OCI-LY7 (cell line): ENCODE data around the gene TMEM183A. TPM values are rescaled to one million over a fixed set of nuclear protein-coding genes. Genes with fewer than 3 reads are reported as not detected.

ENCODE experiments used
- BruUV-seq: library from RNA; stranded (reverse); fragments of 400-500 nt; replicated peaks from 2 replicates; lab custom pipeline; 2021; lab: Mats Ljungman, UMichigan
- CTCF ChIA-PET: fragments of 300-600 bp; sonication (Branson Sonifier 250); formaldehyde crosslinking; loops from one replicate; lab custom pipeline; 2022; ENCODE audit warnings: antibody characterized with exemption; ENCODE audit not compliant: unreplicated experiment; lab: Charles Lee
- POLR2A ChIA-PET: fragments of 300-600 bp; sonication (Branson Sonifier 250); formaldehyde crosslinking; loops from one replicate; lab custom pipeline; 2022; ENCODE audit warnings: antibody characterized with exemption; lab: Charles Lee
- DNase-seq: peaks from one replicate; pipeline ENCODE4 v3.0.0-alpha.2; 2015; ENCODE audit warnings: low spot score
- H2AFZ ChIP-seq: fragments of 200-600 bp; sonication (generic), shearing (Covaris generic); 2 replicates; pipeline ENCODE4 v1.6.1; 2014; ENCODE audit warnings: mild to moderate bottlenecking, antibody characterized with exemption, low read length, moderate library complexity
- H3K27ac ChIP-seq: fragments of 200-600 bp; sonication (generic); 2 replicates; pipeline ENCODE4 v1.5.1; 2014; ENCODE audit warnings: mixed run types, low read depth, mild to moderate bottlenecking, moderate library complexity, low read length, inconsistent platforms; ENCODE audit not compliant: poor library complexity, severe bottlenecking
- H3K36me3 ChIP-seq: fragments of 200-600 bp; sonication (generic); 2 replicates; pipeline ENCODE4 v1.6.1; 2014; ENCODE audit warnings: mild to moderate bottlenecking, antibody characterized with exemption, low read length, moderate library complexity, mixed read lengths; ENCODE audit not compliant: insufficient read depth
- H3K4me1 ChIP-seq: fragments of 200-600 bp; sonication (generic); 2 replicates; pipeline ENCODE4 v1.5.1; 2014; ENCODE audit warnings: mild to moderate bottlenecking, low read length; ENCODE audit not compliant: insufficient read depth, poor library complexity, severe bottlenecking
- H3K4me2 ChIP-seq: fragments of 200-600 bp; sonication (generic); 2 replicates; pipeline ENCODE4 v1.6.1; 2014; ENCODE audit warnings: mild to moderate bottlenecking, low read length
- H3K4me3 ChIP-seq: fragments of 200-600 bp; sonication (generic); 2 replicates; pipeline ENCODE4 v1.5.1; 2014; ENCODE audit warnings: mild to moderate bottlenecking, low read depth, low read length; ENCODE audit not compliant: poor library complexity, severe bottlenecking
- H3K79me2 ChIP-seq: fragments of 200-600 bp; sonication (generic); 2 replicates; pipeline ENCODE4 v1.6.1; 2016; ENCODE audit warnings: low read depth, mild to moderate bottlenecking, low read length, moderate library complexity, mixed read lengths; ENCODE audit not compliant: insufficient read depth
- H3K9me2 ChIP-seq: fragments of 200-600 bp; sonication (generic); 2 replicates; pipeline ENCODE4 v1.6.1; 2016; ENCODE audit warnings: mild to moderate bottlenecking, low read length, mixed read lengths; ENCODE audit not compliant: insufficient read depth
- H3K9me3 ChIP-seq: fragments of 200-600 bp; sonication (generic); 2 replicates; pipeline ENCODE4 v1.6.1; 2014; ENCODE audit warnings: mild to moderate bottlenecking, mixed run types, low read length, mixed read lengths
- H4K20me1 ChIP-seq: fragments of 200-600 bp; sonication (generic); 2 replicates; pipeline ENCODE4 v1.6.1; 2014; ENCODE audit warnings: mild to moderate bottlenecking, antibody characterized with exemption, low read length, moderate library complexity, mixed read lengths; ENCODE audit not compliant: insufficient read depth
- EZH2phosphoT487 ChIP-seq: fragments of 200-600 bp; sonication (generic); IDR thresholded peaks from 2 replicates; pipeline ENCODE4 v1.6.1; 2018; ENCODE audit warnings: low read depth, borderline replicate concordance, mild to moderate bottlenecking, mixed run types, antibody characterized with exemption, low read length, moderate library complexity, mixed read lengths
- intact Hi-C: fragments of 100-400 bp; cut with micrococcal nuclease; formaldehyde crosslinking; loops from one replicate; pipeline ENCODE4 v1.10.0; 2022; ENCODE audit not compliant: unreplicated experiment
- total RNA-seq, 2 experiments: library from RNA; depleted of rRNA in 1 of 2; stranded (reverse); fragments of >200 nt in 1 of 2; shearing (Covaris generic) in 1 of 2; gene quantifications; 2 replicates each; pipeline ENCODE4 v1.2.3, GENCODE V29; 2014 to 2022
- TF ChIP-seq, protein P1 (sequence below): fragments of 200-600 bp; sonication (generic); conservative IDR thresholded peaks from 2 replicates; pipeline ENCODE4 v1.5.1; 2014; ENCODE audit warnings: mild to moderate bottlenecking, antibody characterized with exemption, low read length, moderate library complexity, mixed read lengths

The TMEM183A gene
- total RNA-seq, 2 experiments from 2014 or later = 83.9 to 92.4 TPM

DNA sequence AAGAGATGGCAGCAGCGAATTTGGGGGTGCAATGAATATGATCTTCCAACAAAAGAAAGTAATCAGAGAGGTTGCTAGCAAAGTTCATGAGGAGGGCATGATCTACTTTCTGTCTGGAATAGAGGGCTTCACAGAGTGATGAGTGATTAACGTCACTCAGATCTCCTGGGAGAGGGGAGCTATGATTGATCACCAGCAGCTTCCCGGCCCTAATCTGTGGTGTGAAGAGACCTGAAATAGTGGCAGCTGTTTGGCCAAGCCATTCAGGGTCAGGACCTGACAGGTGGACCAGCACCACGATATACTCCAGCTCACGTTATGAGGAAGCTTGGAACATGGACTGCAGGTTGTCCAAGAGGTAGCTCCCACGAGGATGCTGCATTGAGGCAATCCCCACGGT, 19.9 kb upstream of the TMEM183A start:
- no peak overlapping the region for H2AFZ ChIP-seq

DNA sequence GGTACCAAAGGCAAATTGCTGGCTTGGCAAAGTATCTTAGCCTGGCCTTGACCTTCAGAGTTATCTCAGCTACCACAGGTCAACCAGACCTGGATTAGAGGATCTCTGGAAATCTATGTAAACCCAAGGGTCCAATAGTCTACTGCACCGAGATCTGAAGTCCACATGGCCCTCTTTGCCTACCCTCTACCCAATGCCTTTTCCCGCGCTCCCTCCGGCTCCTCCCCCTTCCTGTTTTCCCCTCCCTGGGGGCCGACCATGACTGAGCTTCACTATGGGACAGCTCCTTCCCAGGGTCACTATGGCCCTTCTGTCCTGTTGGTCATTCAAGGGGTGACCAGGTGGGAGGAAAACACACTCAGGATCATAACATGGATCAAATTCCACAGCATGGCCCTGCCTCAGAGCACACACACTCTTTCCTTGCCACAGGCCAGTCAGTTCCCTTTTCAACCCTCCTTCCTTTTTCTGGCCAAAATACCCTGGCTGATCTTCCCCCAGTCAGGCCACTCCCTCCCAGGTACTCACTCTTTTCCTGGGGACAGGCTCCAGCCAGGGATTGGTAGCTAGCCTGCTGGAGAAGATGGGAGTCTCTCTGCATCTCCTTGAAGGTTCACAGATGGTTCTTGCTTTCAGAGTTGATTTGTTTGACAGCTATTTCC, 19.1 kb upstream of the TMEM183A start:
- POLR2A ChIA-PET = interaction anchor here (0.6 to 1.1 kb wide), 3 partner anchors 9 to 162 kb away, joined by 3 to 4 read pairs (median 3); no protein-coding TSS in a partner anchor
- H3K4me1 ChIP-seq = no peaks in the 10 kb centered on the region
- H3K9me3 ChIP-seq = no peaks in the 10 kb centered on the region
- BruUV-seq = no TSS peak
- H3K9me2 ChIP-seq = no peaks in the 10 kb centered on the region
- CTCF ChIA-PET = interaction anchor here (0.8 kb wide), 1 partner anchor 20 kb away, joined by 3 read pairs; no protein-coding TSS in a partner anchor
- TF ChIP-seq EZH2phosphoT487 = no peak
- TF ChIP-seq, protein P1, sequence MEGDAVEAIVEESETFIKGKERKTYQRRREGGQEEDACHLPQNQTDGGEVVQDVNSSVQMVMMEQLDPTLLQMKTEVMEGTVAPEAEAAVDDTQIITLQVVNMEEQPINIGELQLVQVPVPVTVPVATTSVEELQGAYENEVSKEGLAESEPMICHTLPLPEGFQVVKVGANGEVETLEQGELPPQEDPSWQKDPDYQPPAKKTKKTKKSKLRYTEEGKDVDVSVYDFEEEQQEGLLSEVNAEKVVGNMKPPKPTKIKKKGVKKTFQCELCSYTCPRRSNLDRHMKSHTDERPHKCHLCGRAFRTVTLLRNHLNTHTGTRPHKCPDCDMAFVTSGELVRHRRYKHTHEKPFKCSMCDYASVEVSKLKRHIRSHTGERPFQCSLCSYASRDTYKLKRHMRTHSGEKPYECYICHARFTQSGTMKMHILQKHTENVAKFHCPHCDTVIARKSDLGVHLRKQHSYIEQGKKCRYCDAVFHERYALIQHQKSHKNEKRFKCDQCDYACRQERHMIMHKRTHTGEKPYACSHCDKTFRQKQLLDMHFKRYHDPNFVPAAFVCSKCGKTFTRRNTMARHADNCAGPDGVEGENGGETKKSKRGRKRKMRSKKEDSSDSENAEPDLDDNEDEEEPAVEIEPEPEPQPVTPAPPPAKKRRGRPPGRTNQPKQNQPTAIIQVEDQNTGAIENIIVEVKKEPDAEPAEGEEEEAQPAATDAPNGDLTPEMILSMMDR = no peak
- H2AFZ ChIP-seq = no peak overlapping the region
- no peaks in the 10 kb centered on the region for H3K36me3 ChIP-seq
- no peaks in the 10 kb centered on the region for H4K20me1 ChIP-seq
- intact Hi-C loops = no loop called here
- no peak overlapping the region for H3K4me3 ChIP-seq
- DNase-seq = no peak
- no peaks in the 10 kb centered on the region for H3K79me2 ChIP-seq
- no peak overlapping the region for H3K27ac ChIP-seq
- H3K4me2 ChIP-seq = no peak overlapping the region

More for the DNA sequence above, 19.9 kb upstream of the TMEM183A start:
- Histone ChIP-seq H3K36me3 (no peaks in the 10 kb centered on the region), H3K9me3 (no peaks in the 10 kb centered on the region), H3K9me2 (no peaks in the 10 kb centered on the region), H4K20me1 (no peaks in the 10 kb centered on the region), H3K4me3 (no peak overlapping the region), H3K27ac (no peak overlapping the region), H3K79me2 (no peaks in the 10 kb centered on the region), H3K4me2 (no peak overlapping the region), H3K4me1 (no peaks in the 10 kb centered on the region)
- DNase-seq = no peak
- BruUV-seq = no TSS peak
- intact Hi-C loops = no loop called here
- POLR2A ChIA-PET = no interaction called here
- no peak for TF ChIP-seq EZH2phosphoT487
- CTCF ChIA-PET = interaction anchor here (0.8 kb wide), 1 partner anchor 19 kb away, joined by 3 read pairs; no protein-coding TSS in a partner anchor

DNA sequence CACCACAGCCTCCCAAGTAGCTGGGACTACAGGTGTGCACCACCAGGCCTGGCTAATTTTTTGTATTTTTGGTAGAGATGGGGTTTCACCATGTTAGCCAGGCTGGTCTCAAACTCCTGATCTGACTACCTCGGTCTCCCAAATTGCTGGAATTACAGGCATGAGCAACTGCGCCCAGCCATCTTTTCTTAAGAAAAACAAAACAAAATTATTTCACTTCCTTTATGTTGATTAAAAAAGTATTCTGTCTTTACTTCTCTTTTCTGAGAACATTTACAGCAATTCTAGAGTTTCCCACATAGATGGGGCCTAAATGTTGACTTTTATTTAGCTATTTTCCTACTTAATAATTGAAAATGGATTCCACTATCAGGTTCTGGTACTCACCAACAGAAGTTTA, 17.3 kb upstream of the TMEM183A start:
- POLR2A ChIA-PET = interaction anchor here (1.0 kb wide), 1 partner anchor 17 kb away, joined by 4 read pairs; the partner anchor contains the start of gene TMEM183A
- Histone ChIP-seq H3K4me2 (no peak overlapping the region), H3K9me2 (no peaks in the 10 kb centered on the region), H2AFZ (no peak overlapping the region), H3K36me3 (no peaks in the 10 kb centered on the region), H3K27ac (no peak overlapping the region), H3K4me1 (no peaks in the 10 kb centered on the region), H4K20me1 (no peaks in the 10 kb centered on the region), H3K9me3 (no peaks in the 10 kb centered on the region), H3K79me2 (no peaks in the 10 kb centered on the region), H3K4me3 (no peak overlapping the region)
- no peak for DNase-seq
- intact Hi-C loops = no loop called here
- CTCF ChIA-PET = no interaction called here
- TF ChIP-seq EZH2phosphoT487 = no peak
- TF ChIP-seq, protein P1 = no peak
- no TSS peak for BruUV-seq
